ENCODE results near the gene LMAN2. TPM values are rescaled to one million over a fixed set of nuclear protein-coding genes. Genes with fewer than 3 reads are reported as not detected.
A peak's percentile ranks its signal among the peaks of the same experiment; 100 is the strongest.

LMAN2 gene
- total RNA-seq, 1 donor from 2014 or later, result 60.0 TPM

- Histone ChIP-seq H3K9me3 (replicated peaks) (no peaks in the 10 kb centered on the region), H3K4me1 (peaks cover 43% of the 10 kb centered on the region), H3K4me3 (no peak overlapping the region), H3K36me3 (no peaks in the 10 kb centered on the region), H3K27ac (replicated peaks) (no peak overlapping the region), H3K27me3 (ENCODE audit: low read depth) (peaks cover 5% of the 10 kb centered on the region)
- TF ChIP-seq CTCF (IDR thresholded peaks at IDR 0.05; ENCODE audit: borderline replicate concordance), result peak; percentile 60
- no peak for DNase-seq
- intact Hi-C loops (cut with micrococcal nuclease), result no loop called here
Measured at GRCh38 chr5:177368869-177369644, 17.6 kb upstream of the LMAN2 start.

GRCh38 chr5:177367981-177368868 lies 16.8 kb upstream of the LMAN2 start:
- intact Hi-C loops (cut with micrococcal nuclease), result no loop called here
- H3K9me3 ChIP-seq (replicated peaks), result no peaks in the 10 kb centered on the region
- no peak for TF ChIP-seq CTCF (IDR thresholded peaks at IDR 0.05; ENCODE audit: borderline replicate concordance)
- DNase-seq, result no peak
- peaks cover 50% of the 10 kb centered on the region for H3K4me1 ChIP-seq
- peak overlapping the region; percentile 71 for H3K4me3 ChIP-seq
- H3K27ac ChIP-seq (replicated peaks), result no peak overlapping the region
- H3K27me3 ChIP-seq (ENCODE audit: low read depth), result peaks cover 5% of the 10 kb centered on the region
- H3K36me3 ChIP-seq, result no peaks in the 10 kb centered on the region

DNA sequence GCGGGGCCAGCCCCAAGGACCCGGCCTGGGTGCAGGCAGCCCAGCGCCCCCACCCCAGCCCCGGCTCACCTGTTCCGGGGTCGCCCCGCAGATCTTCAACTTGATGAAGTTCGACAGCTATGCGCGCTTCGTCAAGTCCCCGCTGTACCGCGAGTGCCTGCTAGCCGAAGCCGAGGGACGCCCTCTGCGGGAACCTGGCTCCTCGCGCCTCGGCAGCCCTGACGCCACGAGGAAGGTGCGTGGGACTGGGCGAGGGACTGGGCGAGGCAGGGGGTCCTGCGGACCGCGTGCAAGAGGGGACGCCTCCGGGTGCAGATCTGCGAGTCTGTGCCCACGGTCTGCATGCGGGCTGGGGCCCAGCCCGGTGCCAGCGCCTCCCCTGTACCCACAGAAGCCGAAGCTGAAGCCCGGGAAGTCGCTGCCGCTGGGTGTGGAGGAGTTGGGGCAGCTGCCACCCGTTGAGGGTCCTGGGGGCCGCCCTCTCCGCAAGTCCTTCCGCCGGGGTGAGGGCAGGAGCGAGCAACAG lies 15.9 kb upstream of the LMAN2 start:
- Histone ChIP-seq H3K27ac (replicated peaks) (peak overlapping the region; percentile 82), H3K4me1 (peaks cover 56% of the 10 kb centered on the region), H3K9me3 (replicated peaks) (no peaks in the 10 kb centered on the region), H3K36me3 (no peaks in the 10 kb centered on the region), H3K27me3 (ENCODE audit: low read depth) (peaks cover 5% of the 10 kb centered on the region), H3K4me3 (peak overlapping the region; percentile 71)
- DNase-seq, result no peak
- TF ChIP-seq CTCF (IDR thresholded peaks at IDR 0.05; ENCODE audit: borderline replicate concordance), result no peak
- intact Hi-C loops (cut with micrococcal nuclease), result no loop called here

DNA sequence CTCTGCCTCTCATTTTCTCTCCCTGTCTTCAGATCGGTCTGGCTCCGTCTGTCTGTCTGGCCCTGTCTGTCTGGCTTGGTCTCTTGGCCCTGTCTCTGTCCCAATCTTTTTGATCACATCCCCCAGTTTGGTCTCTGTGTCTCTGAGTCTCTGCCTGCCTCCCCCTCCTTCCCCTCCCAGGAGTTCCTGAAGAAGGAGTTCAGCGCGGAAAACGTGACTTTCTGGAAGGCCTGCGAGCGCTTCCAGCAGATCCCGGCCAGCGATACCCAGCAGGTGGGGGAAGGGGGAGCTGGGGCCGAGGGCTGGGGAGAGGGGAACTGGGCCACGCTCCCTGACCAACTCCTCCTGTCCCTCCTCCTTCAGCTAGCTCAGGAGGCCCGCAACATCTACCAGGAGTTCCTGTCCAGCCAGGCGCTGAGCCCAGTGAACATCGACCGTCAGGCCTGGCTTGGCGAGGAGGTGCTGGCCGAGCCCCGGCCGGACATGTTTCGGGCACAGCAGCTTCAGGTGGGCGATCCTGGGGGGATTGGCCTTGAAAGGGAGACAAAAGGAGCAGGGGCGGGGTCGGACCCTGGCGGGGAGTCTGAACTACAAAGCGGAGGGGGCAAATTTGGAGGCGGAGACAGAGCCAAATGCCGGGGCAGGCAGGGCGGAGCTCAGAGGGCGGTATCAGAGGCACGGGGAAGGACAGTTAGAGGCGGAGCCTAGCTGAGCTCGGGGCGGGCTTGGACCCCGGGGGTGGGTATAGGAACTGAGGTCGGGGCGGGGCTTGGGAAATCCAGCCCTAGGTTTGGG lies 15.3 kb upstream of the LMAN2 start:
- intact Hi-C loops (cut with micrococcal nuclease), result no loop called here
- H3K27me3 ChIP-seq (ENCODE audit: low read depth), result peaks cover 5% of the 10 kb centered on the region
- H3K4me3 ChIP-seq, result peak overlapping the region; percentile 71
- peak; percentile 89 for DNase-seq
- H3K9me3 ChIP-seq (replicated peaks), result no peaks in the 10 kb centered on the region
- peaks cover 56% of the 10 kb centered on the region for H3K4me1 ChIP-seq
- H3K27ac ChIP-seq (replicated peaks), result peak overlapping the region; percentile 82
- TF ChIP-seq CTCF (IDR thresholded peaks at IDR 0.05; ENCODE audit: borderline replicate concordance), result no peak
- no peaks in the 10 kb centered on the region for H3K36me3 ChIP-seq

Measured in left ventricle myocardium inferior (tissue), 1 donor.